HepG2 (cell line): Measurements from ENCODE around the gene ZFAND2B. TPM values are rescaled to one million over a fixed set of nuclear protein-coding genes. Genes with fewer than 3 reads are reported as not detected.
A peak's percentile ranks its signal among the peaks of the same experiment; 100 is the strongest.

Experiments used
- AGO2 ChIP-seq: fragments of 200-400 bp; formaldehyde crosslinking; optimal IDR thresholded peaks from 2 replicates; pipeline ENCODE3; 2017; ENCODE audit warnings: mild to moderate bottlenecking, low read depth, low read length, moderate library complexity
- ATF1 ChIP-seq: IDR thresholded peaks from 2 replicates; pipeline ENCODE4 v1.6.1; 2016; ENCODE audit warnings: mild to moderate bottlenecking, control low read depth
- GABPB1 ChIP-seq: IDR thresholded peaks from 2 replicates; pipeline ENCODE4 v1.6.1; 2016; ENCODE audit warnings: mild to moderate bottlenecking, missing genetic modification reagents, moderate library complexity, missing compliant biosample characterization
- HDAC6 ChIP-seq: fragments of 200-600 bp; sonication (generic); IDR thresholded peaks from 2 replicates; pipeline ENCODE4 v1.7.0; 2017; ENCODE audit warnings: mild to moderate bottlenecking, antibody characterized with exemption, low read length, low read depth
- IKZF1 ChIP-seq: fragments of 450-650 bp; IDR thresholded peaks from 2 replicates; pipeline ENCODE4 v1.7.1; 2016
- KMT2A ChIP-seq: sonication (generic); formaldehyde crosslinking; IDR thresholded peaks from 2 replicates; pipeline ENCODE4 v1.4.0; 2020; ENCODE audit warnings: missing genetic modification reagents
- MAF1 ChIP-seq: sonication (generic); formaldehyde crosslinking; IDR thresholded peaks from 2 replicates; pipeline ENCODE4 v1.5.0; 2020; ENCODE audit warnings: missing genetic modification reagents, borderline replicate concordance
- MXI1 ChIP-seq: IDR thresholded peaks from 3 replicates; pipeline ENCODE4 v1.6.1; 2012; ENCODE audit warnings: low read depth, low read length, inconsistent platforms, borderline replicate concordance
- NFIC ChIP-seq: IDR thresholded peaks from 2 replicates; pipeline ENCODE4 v1.6.1; 2012; ENCODE audit warnings: mild to moderate bottlenecking, low read length, inconsistent platforms
- NR1H2 ChIP-seq: sonication (generic); formaldehyde crosslinking; IDR thresholded peaks from 2 replicates; pipeline ENCODE4 v1.8.1; 2022; ENCODE audit warnings: low read depth, missing genetic modification reagents, borderline replicate concordance
- PCBP1 ChIP-seq: fragments of 200-400 bp; formaldehyde crosslinking; IDR thresholded peaks from 2 replicates; pipeline ENCODE4 v1.6.1; 2017; ENCODE audit warnings: mild to moderate bottlenecking, low read depth, low read length, borderline replicate concordance
- REPIN1 ChIP-seq: sonication (generic); formaldehyde crosslinking; IDR thresholded peaks from 2 replicates; pipeline ENCODE4 v1.8.0; 2022; ENCODE audit warnings: missing genetic modification reagents, low read depth, mild to moderate bottlenecking, borderline replicate concordance
- RNF2 ChIP-seq: fragments of 450-650 bp; conservative IDR thresholded peaks from 2 replicates; pipeline ENCODE4 v1.6.1; 2016; ENCODE audit warnings: low read depth
- SIN3A ChIP-seq: IDR thresholded peaks from 2 replicates; pipeline ENCODE4 v1.6.1; 2011; ENCODE audit warnings: low read depth, mild to moderate bottlenecking, control low read depth, low read length, borderline replicate concordance
- SRY ChIP-seq: sonication (generic); formaldehyde crosslinking; IDR thresholded peaks from 2 replicates; pipeline ENCODE4 v1.8.0; 2022; ENCODE audit warnings: mild to moderate bottlenecking, missing genetic modification reagents
- ZBTB34 ChIP-seq: sonication (generic); formaldehyde crosslinking; IDR thresholded peaks from 2 replicates; pipeline ENCODE4 v1.8.0; 2022; ENCODE audit warnings: mild to moderate bottlenecking, missing genetic modification reagents
- ZBTB44 ChIP-seq: sonication (generic); formaldehyde crosslinking; IDR thresholded peaks from 2 replicates; pipeline ENCODE4 v1.4.0; 2020; ENCODE audit warnings: missing genetic modification reagents
- ZBTB49 ChIP-seq: sonication (generic); formaldehyde crosslinking; IDR thresholded peaks from 2 replicates; pipeline ENCODE4 v1.4.0; 2020; ENCODE audit warnings: missing genetic modification reagents, borderline replicate concordance
- ZNF337 ChIP-seq: sonication (generic); formaldehyde crosslinking; IDR thresholded peaks from 2 replicates; pipeline ENCODE4 v1.5.1; 2020; ENCODE audit warnings: missing genetic modification reagents, low read depth, mild to moderate bottlenecking, borderline replicate concordance
- ZNF446 ChIP-seq: sonication (generic); formaldehyde crosslinking; IDR thresholded peaks from 2 replicates; pipeline ENCODE4 v1.5.0; 2020; ENCODE audit warnings: mild to moderate bottlenecking, missing genetic modification reagents
- ZNF552 ChIP-seq: sonication (generic); formaldehyde crosslinking; IDR thresholded peaks from 2 replicates; pipeline ENCODE4 v1.9.0; 2022; ENCODE audit warnings: missing genetic modification reagents, mild to moderate bottlenecking, borderline replicate concordance
- ZNF891 ChIP-seq: sonication (generic); formaldehyde crosslinking; IDR thresholded peaks from 2 replicates; pipeline ENCODE4 v1.5.0; 2020; ENCODE audit warnings: mild to moderate bottlenecking, missing genetic modification reagents
- ZSCAN25 ChIP-seq: sonication (generic); formaldehyde crosslinking; IDR thresholded peaks from 2 replicates; pipeline ENCODE4 v1.8.0; 2022; ENCODE audit warnings: mild to moderate bottlenecking, missing genetic modification reagents
- polyA plus RNA-seq, 8 experiments: library from polyadenylated mRNA; depleted of rRNA in 3 of 8; stranded (reverse) in 7 of 8; unstranded in 1 of 8; fragments of >200 nt; fragmentation: Illumina TruSeq in 4 of 8; extraction: Trizol in 4 of 8; gene quantifications; 2 replicates each; pipeline versions ENCODE4 v1.2.1 to v1.2.3, GENCODE V29; 2011 to 2016; ENCODE audit warnings: low read depth in 4 of 8, missing spikeins in 1 of 8, mixed read lengths in 1 of 8; ENCODE audit not compliant: insufficient read depth in 1 of 8
- total RNA-seq, 5 experiments: library from RNA; depleted of rRNA; stranded (reverse); fragments of >200 nt; fragmentation: Illumina TruSeq; extraction: Trizol; gene quantifications; 2 replicates each; pipeline ENCODE4 v1.2.3, GENCODE V29; 2016; ENCODE audit warnings: low read depth in 1 of 5
- TF ChIP-seq, protein P1 (sequence below): IDR thresholded peaks from 2 replicates; pipeline ENCODE4 v1.6.1; 2016; ENCODE audit warnings: missing compliant biosample characterization, missing genetic modification reagents, borderline replicate concordance

Gene ZFAND2B
- total and polyA plus RNA-seq, 2 of the 13 experiments (the other 11 are each of a cell fraction or from before 2014, with no cell fraction given): 53.3 to 115 TPM

DNA sequence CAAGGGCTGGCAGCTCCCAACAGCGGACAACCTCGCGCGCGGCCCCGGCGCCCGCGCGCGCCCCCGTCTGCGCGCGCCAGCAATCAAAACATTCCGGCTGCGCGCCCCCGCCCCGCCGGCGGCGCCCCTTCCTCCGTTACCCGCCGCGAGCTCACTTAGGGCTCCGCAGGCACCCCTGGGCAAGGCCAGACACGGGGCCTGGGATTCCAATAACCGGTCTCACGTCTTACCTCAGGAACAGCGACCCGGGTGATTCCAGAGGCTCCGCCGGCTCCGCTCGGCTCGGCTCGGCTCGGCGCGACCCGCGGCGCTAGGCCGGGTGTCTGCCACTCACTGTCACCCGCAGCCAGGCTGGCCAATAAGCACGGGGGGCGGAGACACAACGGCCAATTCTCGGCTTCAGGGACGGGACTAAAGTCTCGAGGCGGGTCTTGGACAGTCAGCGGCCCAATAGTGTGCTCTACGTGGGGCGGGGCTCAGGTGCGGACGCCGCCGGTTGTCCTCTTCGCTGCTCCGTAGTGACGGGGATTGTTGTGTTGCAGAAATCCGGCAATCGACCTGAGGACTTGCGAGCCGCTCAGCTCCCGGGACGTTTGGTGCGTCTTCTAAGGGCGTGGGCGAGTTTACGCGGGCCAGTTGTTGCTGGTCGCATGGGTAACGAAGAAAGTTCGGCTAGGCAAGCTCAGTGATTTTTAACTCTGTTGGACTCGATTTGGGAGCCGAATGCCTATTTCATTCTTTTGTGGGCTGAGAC, 22.9 kb downstream of the ZFAND2B start, which contains the start of the genes ANKZF1 and ATG9A (continued):
- no peak for TF ChIP-seq NR1H2
- TF ChIP-seq MXI1: peak; percentile 87; the same call in 2 of the 3 replicates
- TF ChIP-seq ZNF337 (CRISPR knock-in tag): peak; percentile 93; the same call in 1 of the 2 replicates
- 0 out of 2 replicates have a peak, but pooled peaks have one; percentile 29 for TF ChIP-seq MAF1
- no peak for TF ChIP-seq ZBTB34 (CRISPR knock-in tag)
- peak; percentile 81 for TF ChIP-seq GABPB1
- peak; percentile 93 for TF ChIP-seq SIN3A
- TF ChIP-seq ZBTB49 (CRISPR knock-in tag): no peak
- TF ChIP-seq NFIC: no peak
- no peak for TF ChIP-seq HDAC6
- TF ChIP-seq ZNF891 (CRISPR knock-in tag): peak; percentile 92
- TF ChIP-seq KMT2A (CRISPR knock-in tag): peak; percentile 83
- TF ChIP-seq IKZF1: no peak
- peak; percentile 59 for TF ChIP-seq REPIN1 (CRISPR knock-in tag)
- TF ChIP-seq ZBTB44: no peak
- peak; percentile 65 for TF ChIP-seq RNF2
- no peak for TF ChIP-seq ZNF552
- peak; percentile 72; the same call in 1 of the 2 replicates for TF ChIP-seq ZNF446 (CRISPR knock-in tag)
- TF ChIP-seq PCBP1: 0 out of 2 replicates have a peak, but pooled peaks have one; percentile 67
- peak; percentile 87 for TF ChIP-seq ATF1 (CRISPR knock-in tag)
- TF ChIP-seq ZSCAN25 (CRISPR knock-in tag): peak; percentile 66; the same call in 1 of the 2 replicates
- TF ChIP-seq AGO2: no peak
- TF ChIP-seq, protein P1, sequence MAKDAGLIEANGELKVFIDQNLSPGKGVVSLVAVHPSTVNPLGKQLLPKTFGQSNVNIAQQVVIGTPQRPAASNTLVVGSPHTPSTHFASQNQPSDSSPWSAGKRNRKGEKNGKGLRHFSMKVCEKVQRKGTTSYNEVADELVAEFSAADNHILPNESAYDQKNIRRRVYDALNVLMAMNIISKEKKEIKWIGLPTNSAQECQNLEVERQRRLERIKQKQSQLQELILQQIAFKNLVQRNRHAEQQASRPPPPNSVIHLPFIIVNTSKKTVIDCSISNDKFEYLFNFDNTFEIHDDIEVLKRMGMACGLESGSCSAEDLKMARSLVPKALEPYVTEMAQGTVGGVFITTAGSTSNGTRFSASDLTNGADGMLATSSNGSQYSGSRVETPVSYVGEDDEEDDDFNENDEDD (CRISPR knock-in tag): no peak
- peak; percentile 38; the same call in 1 of the 2 replicates for TF ChIP-seq SRY (CRISPR knock-in tag)
